GM12878 (cell line): ENCODE measurements around the gene PRKCB.

ENCODE experiments used
- CTCF ChIP-seq, 3 experiments: IDR thresholded peaks in 2 of 3; conservative IDR thresholded peaks in 1 of 3; 2 replicates each; pipeline ENCODE4 v1.5.1; 2011; ENCODE audit warnings: low read depth in 3 of 3, low read length in 3 of 3, mild to moderate bottlenecking in 3 of 3, control low read depth in 2 of 3, moderate library complexity in 2 of 3, inconsistent platforms in 1 of 3, mixed read lengths in 1 of 3; ENCODE audit not compliant: control insufficient read depth in 2 of 3, insufficient read depth in 1 of 3; ENCODE audit errors: extremely low read depth in 1 of 3
- EGR1 ChIP-seq, 2 experiments: IDR thresholded peaks; 1 replicate in 1 of 2; 2 replicates in 1 of 2; pipeline ENCODE4 v1.6.1; 2011 to 2012; ENCODE audit warnings: low read depth in 2 of 2, low read length in 2 of 2, borderline replicate concordance in 1 of 2, mild to moderate bottlenecking in 1 of 2, moderate library complexity in 1 of 2
- EP300 ChIP-seq, 2 experiments: fragments of 150-350 bp in 1 of 2; IDR thresholded peaks; 2 replicates each; pipeline ENCODE4 v1.6.1; 2011 to 2012; ENCODE audit warnings: low read depth in 2 of 2, low read length in 2 of 2, borderline replicate concordance in 1 of 2, improper control_type of control experiment in 1 of 2, inconsistent platforms in 1 of 2; ENCODE audit not compliant: control insufficient read depth in 1 of 2
- JUND ChIP-seq: IDR thresholded peaks from 2 replicates; pipeline ENCODE4 v1.6.1; 2012; ENCODE audit warnings: low read depth, mild to moderate bottlenecking, low read length, improper control_type of control experiment, moderate library complexity
- NFYA ChIP-seq: IDR thresholded peaks from 2 replicates; pipeline ENCODE4 v1.6.1; 2011; ENCODE audit warnings: low read depth, mild to moderate bottlenecking, low read length, improper control_type of control experiment, borderline replicate concordance
- TARDBP ChIP-seq: IDR thresholded peaks from 2 replicates; pipeline ENCODE4 v1.6.1; 2016; ENCODE audit warnings: borderline replicate concordance
- ZNF217 ChIP-seq: fragments of 450-650 bp; IDR thresholded peaks from 2 replicates; pipeline ENCODE4 v1.6.1; 2017; ENCODE audit warnings: antibody characterized with exemption, mild to moderate bottlenecking

- TF ChIP-seq JUND = no peak
- TF ChIP-seq ZNF217 = no peak
- TF ChIP-seq CTCF (IDR thresholded peaks at IDR 0.05 in 2 of 3, conservative IDR thresholded peaks at IDR 0.05 in 1 of 3; ENCODE audit: control insufficient read depth in 2 of 3, extremely low read depth in 1 of 3, insufficient read depth in 1 of 3, low read depth in 3 of 3, low read length in 3 of 3) = no peak
- no peak for TF ChIP-seq EP300 (IDR thresholded peaks at IDR 0.05; ENCODE audit: borderline replicate concordance in 1 of 2, control insufficient read depth in 1 of 2, low read depth in 2 of 2, low read length in 2 of 2)
- TF ChIP-seq TARDBP = no peak
- no peak for TF ChIP-seq NFYA
- no peak for TF ChIP-seq EGR1 (IDR thresholded peaks at IDR 0.05; ENCODE audit: borderline replicate concordance in 1 of 2, low read depth in 2 of 2, low read length in 2 of 2)
These were observed 144.2 kb downstream of the PRKCB start for GRCh38 chr16:23979982-23980381.
